K562 (cell line): Measurements from ENCODE around the gene GPATCH3. TPM values are rescaled to one million over a fixed set of nuclear protein-coding genes. Genes with fewer than 3 reads are reported as not detected.
"Not testable (repeated sequence)": the region's sequence is repeated elsewhere in the genome, so short reads cannot be mapped to it uniquely, and the experiment has no call there.

Experiments used
- ATAC-seq: fragments of 200-7000 bp; cut with Tn5 transposase; 3 replicates; pipeline ENCODE4 v1.9.1; 2020; ENCODE audit warnings: moderate library complexity
- BruUV-seq: library from RNA; stranded (reverse); fragments of 400-500 nt; replicated peaks from 2 replicates; lab custom pipeline; 2021; lab: Mats Ljungman, UMichigan
- CTCF ChIA-PET: fragments of 300-600 bp; formaldehyde crosslinking; extraction: SDS; loops from one replicate; lab custom pipeline; 2021; ENCODE audit warnings: low intra/inter-chr PET ratio; lab: Yijun Ruan, JAX
- POLR2A ChIA-PET: fragments of 300-600, 350-650 bp; sonication (Branson Sonifier 250); formaldehyde crosslinking; extraction: SDS; loops from one replicate; lab custom pipeline; 2021; ENCODE audit warnings: antibody characterized with exemption, inconsistent platforms; lab: Yijun Ruan, JAX
- DNase-seq, 4 experiments: peaks; one replicate each; pipeline versions ENCODE4 v3.0.0 to v3.0.0-alpha.2; 2011 to 2018; ENCODE audit warnings: low spot score in 3 of 4, mixed read lengths in 3 of 4; ENCODE audit errors: extremely low read depth in 1 of 4
- FAIRE-seq: peaks from 2 replicates; lab custom pipeline; 2011; peaks lifted over from hg19 to GRCh38; lab: Jason Lieb, UNC
- H2AFZ ChIP-seq: 2 replicates; pipeline ENCODE4 v1.6.0; 2011; ENCODE audit warnings: low read depth, low read length, control low read depth, inconsistent platforms
- H3K27ac ChIP-seq: fragments of 200-600 bp; 3 replicates; pipeline ENCODE4 v1.8.0; 2011; ENCODE audit warnings: low read depth, mild to moderate bottlenecking, control low read depth, inconsistent platforms, low read length, moderate library complexity, mixed read lengths; ENCODE audit errors: extremely low read depth
- H3K27me3 ChIP-seq, 2 experiments: fragments of 300-600 bp in 1 of 2; 2 replicates in 1 of 2; 3 replicates in 1 of 2; pipeline versions ENCODE4 v1.6.0 to v1.8.0; 2011; ENCODE audit warnings: inconsistent platforms in 2 of 2, low read length in 2 of 2, mild to moderate bottlenecking in 1 of 2, mixed read lengths in 1 of 2, moderate library complexity in 1 of 2; ENCODE audit not compliant: control insufficient read depth in 2 of 2, insufficient read depth in 2 of 2
- H3K36me3 ChIP-seq: fragments of 300-600 bp; 3 replicates; pipeline ENCODE4 v1.8.0; 2011; ENCODE audit warnings: mild to moderate bottlenecking, low read length, inconsistent platforms; ENCODE audit not compliant: control insufficient read depth, insufficient read depth
- H3K4me1 ChIP-seq, 2 experiments: fragments of 200-600 bp in 1 of 2; replicated peaks in 1 of 2; 2 replicates in 1 of 2; 3 replicates in 1 of 2; pipeline versions ENCODE4 v1.5.1 to v1.8.0; 2011; ENCODE audit warnings: inconsistent platforms in 2 of 2, low read length in 2 of 2, mild to moderate bottlenecking in 1 of 2, mixed read lengths in 1 of 2, moderate library complexity in 1 of 2; ENCODE audit not compliant: control insufficient read depth in 2 of 2, insufficient read depth in 2 of 2
- H3K4me2 ChIP-seq: 2 replicates; pipeline ENCODE4 v1.6.1; 2011; ENCODE audit warnings: low read length, control low read depth, inconsistent platforms, mixed read lengths; ENCODE audit not compliant: insufficient read depth
- H3K4me3 ChIP-seq: fragments of 200-600 bp; sonication (generic), shearing (Covaris generic); 2 replicates; pipeline ENCODE4 v1.5.1; 2016; ENCODE audit warnings: control low read depth, inconsistent platforms
- H3K79me2 ChIP-seq: fragments of 200-600 bp; 3 replicates; pipeline ENCODE4 v1.8.0; 2011; ENCODE audit warnings: low read length, inconsistent platforms; ENCODE audit not compliant: control insufficient read depth, insufficient read depth
- H3K9ac ChIP-seq, 2 experiments: 2 replicates each; pipeline versions ENCODE4 v1.6.0 to v1.6.1; 2011; ENCODE audit warnings: low read depth in 2 of 2, low read length in 2 of 2, control low read depth in 1 of 2, inconsistent platforms in 1 of 2, mild to moderate bottlenecking in 1 of 2, mixed read lengths in 1 of 2; ENCODE audit not compliant: insufficient read depth in 1 of 2
- H3K9me1 ChIP-seq: one replicate; pipeline ENCODE4 v1.6.0; 2011; ENCODE audit warnings: inconsistent platforms, mild to moderate bottlenecking, low read length, moderate library complexity; ENCODE audit not compliant: control insufficient read depth, insufficient read depth
- H3K9me3 ChIP-seq: replicated peaks from 2 replicates; pipeline ENCODE4 v1.5.1; 2011; ENCODE audit warnings: low read depth, low read length, inconsistent platforms; ENCODE audit not compliant: control insufficient read depth, insufficient read depth
- H4K20me1 ChIP-seq: replicated peaks from 2 replicates; pipeline ENCODE4 v1.6.1; 2011; ENCODE audit warnings: low read length, inconsistent platforms, mixed read lengths; ENCODE audit not compliant: control insufficient read depth, insufficient read depth
- DEAF1 ChIP-seq: fragments of 450-650 bp; formaldehyde crosslinking; IDR thresholded peaks from 2 replicates; pipeline ENCODE4 v1.4.0; 2020; ENCODE audit warnings: mild to moderate bottlenecking, moderate library complexity
- ETV6 ChIP-seq, 3 experiments: fragments of 150-350 bp in 1 of 3; sonication (generic) in 1 of 3; formaldehyde crosslinking in 1 of 3; IDR thresholded peaks; 2 replicates each; pipeline versions ENCODE4 v1.6.1 to v1.8.0; 2014 to 2022; ENCODE audit warnings: borderline replicate concordance in 2 of 3, low read depth in 2 of 3, antibody characterized with exemption in 1 of 3, low read length in 1 of 3, mild to moderate bottlenecking in 1 of 3, missing genetic modification reagents in 1 of 3
- GATAD2A ChIP-seq: fragments of 450-650 bp; IDR thresholded peaks from 2 replicates; pipeline ENCODE4 v1.6.1; 2017
- NFIC ChIP-seq: fragments of 450-650 bp; IDR thresholded peaks from 2 replicates; pipeline ENCODE4 v1.6.1; 2017; ENCODE audit warnings: mild to moderate bottlenecking, inconsistent platforms
- ZNF444 ChIP-seq: fragments of 250-450 bp; sonication (Bioruptor Pico); IDR thresholded peaks from 2 replicates; pipeline ENCODE4 v1.4.0; 2020; ENCODE audit warnings: mild to moderate bottlenecking, moderate library complexity
- WGBS: fragments of 100-300 bp; shearing (Covaris generic); methylation state at CpG from one replicate; pipeline ENCODE4 v1.1.6; 2016; ENCODE audit warnings: low coverage, mixed read lengths; ENCODE audit not compliant: insufficient coverage; ENCODE audit errors: missing lambda C conversion rate; 5-methylcytosine and 5-hydroxymethylcytosine counted together
- in situ Hi-C: fragments of 300-500 bp; cut with MboI; formaldehyde crosslinking; loops from 4 replicates; pipeline ENCODE4 v1.15.0; 2018; ENCODE audit warnings: inconsistent platforms, mixed read lengths
- intact Hi-C: fragments of 100-400 bp; cut with micrococcal nuclease; formaldehyde crosslinking; loops from 2 replicates; pipeline ENCODE4 v1.14.2; 2022
- polyA plus RNA-seq, 8 experiments: library from polyadenylated mRNA; depleted of rRNA in 4 of 8; stranded (reverse) in 5 of 8; unstranded in 3 of 8; fragments of >200 nt; fragmentation: Nextera tagmentation in 2 of 8; fragmentation: Illumina TruSeq in 1 of 8; extraction: Ambion mirVana in 2 of 8; extraction: Trizol in 1 of 8; gene quantifications; 2 replicates each; pipeline versions ENCODE4 v1.2.1 to v1.2.3, GENCODE V29; 2011 to 2014; ENCODE audit warnings: inconsistent platforms in 1 of 8, missing spikeins in 1 of 8
- total RNA-seq, 7 experiments: library from RNA; depleted of rRNA in 6 of 7; stranded (reverse); fragments of >200 nt in 6 of 7; fragmentation: Illumina TruSeq in 2 of 7; extraction: Trizol in 2 of 7; gene quantifications; 2 replicates each; pipeline versions ENCODE4 v1.2.1 to v1.2.3, GENCODE V29; 2011 to 2021; ENCODE audit warnings: low replicate concordance in 1 of 7

Gene GPATCH3
- total and polyA plus RNA-seq, 9 of the 15 experiments (the other 6 are each of a cell fraction or from before 2014, with no cell fraction given) = 1.6 to 23.0 (median 13.3) TPM

GRCh38 chr1:26948725-26949057, 48.4 kb upstream of the GPATCH3 start:
- H3K4me1 ChIP-seq = peaks cover 22 to 30% of the 10 kb centered on the region in 2 experiments; a peak in 4 of 5 replicates
- ATAC-seq, H3K9me3 ChIP-seq, H4K20me1 ChIP-seq, H3K27me3 ChIP-seq, H3K4me3 ChIP-seq, intact Hi-C loops, H3K4me2 ChIP-seq, BruUV-seq, H3K9me1 ChIP-seq, H2AFZ ChIP-seq, FAIRE-seq, H3K27ac ChIP-seq, POLR2A ChIA-PET, in situ Hi-C loops, H3K79me2 ChIP-seq, CTCF ChIA-PET, DNase-seq: not testable (repeated sequence)
- peak overlapping the region in 1 of 2 experiments; percentile 27; a peak in 1 of 4 replicates for H3K9ac ChIP-seq
- WGBS = 73% methylated on average over 16 of the region's 16 CpGs
- H3K36me3 ChIP-seq = peaks cover 35% of the 10 kb centered on the region; the same call in 2 of the 3 replicates

GRCh38 chr1:26946270-26946669, 46.0 kb upstream of the GPATCH3 start:
- no peak for ATAC-seq
- no peak overlapping the region for H3K9ac ChIP-seq
- no peak for DNase-seq
- POLR2A ChIA-PET = interaction anchor here (1.1 to 2.7 kb wide), 3 partner anchors 8 to 12 kb away, joined by 4 to 12 read pairs (median 9); no protein-coding TSS in a partner anchor
- in situ Hi-C loops = no loop called here
- H3K9me1 ChIP-seq = peaks cover under 1% of the 10 kb centered on the region
- no peaks in the 10 kb centered on the region for H4K20me1 ChIP-seq
- WGBS = 90% methylated on average over 4 of the region's 4 CpGs
- no peaks in the 10 kb centered on the region; the same call in 1 of the 2 replicates for H3K9me3 ChIP-seq
- CTCF ChIA-PET = no interaction called here
- no peaks in the 10 kb centered on the region for H3K79me2 ChIP-seq
- no peak overlapping the region for H3K4me3 ChIP-seq
- BruUV-seq = no TSS peak
- H3K4me1 ChIP-seq = peaks cover 12 to 16% of the 10 kb centered on the region in 2 experiments; a peak in 4 of 5 replicates
- no peak for FAIRE-seq
- no peaks in the 10 kb centered on the region for H3K27me3 ChIP-seq
- peaks cover 58% of the 10 kb centered on the region for H3K36me3 ChIP-seq
- intact Hi-C loops = no loop called here
- H3K4me2 ChIP-seq = no peak overlapping the region
- no peak overlapping the region for H3K27ac ChIP-seq
- H2AFZ ChIP-seq = no peak overlapping the region
- TF ChIP-seq ETV6 (IDR thresholded peaks at IDR 0.05; ENCODE audit: borderline replicate concordance in 1 of 2, low read depth in 2 of 2, low read length in 1 of 2) (no peak), ETV6 (CRISPR knock-in tag; IDR thresholded peaks at IDR 0.05; ENCODE audit: borderline replicate concordance) (no peak), GATAD2A (no peak), DEAF1 (CRISPR knock-in tag) (no peak), ZNF444 (CRISPR knock-in tag) (no peak), NFIC (0 out of 2 replicates have a peak, but pooled peaks have one; percentile 5)
